MCF 10A (cell line): ENCODE measurements around the gene TRIM2. TPM values are rescaled to one million over a fixed set of nuclear protein-coding genes. Genes with fewer than 3 reads are reported as not detected.

Experiments
- BruUV-seq: library from RNA; stranded (reverse); fragments of 400-500 nt; replicated peaks from 2 replicates; lab custom pipeline; 2021; lab: Mats Ljungman, UMichigan
- CTCF ChIA-PET: fragments of 300-600 bp; sonication (Branson Sonifier 250); formaldehyde crosslinking; extraction: SDS; loops from one replicate; lab custom pipeline; 2021; ENCODE audit warnings: antibody characterized with exemption, inconsistent platforms; lab: Yijun Ruan, JAX
- POLR2A ChIA-PET: fragments of 300-600, 350-650 bp; sonication (Branson Sonifier 250); formaldehyde crosslinking; extraction: SDS; loops from one replicate; lab custom pipeline; 2020; ENCODE audit warnings: antibody characterized with exemption, inconsistent platforms; lab: Yijun Ruan, JAX
- DNase-seq: peaks from one replicate; pipeline ENCODE4 v3.0.0-alpha.2; 2018; ENCODE audit not compliant: unreplicated experiment
- H3K27ac Mint-ChIP-seq: one replicate; pipeline ENCODE4 v1.8.0; 2022; ENCODE audit warnings: mild to moderate bottlenecking, low read depth, mixed read lengths; ENCODE audit not compliant: unreplicated experiment
- H3K27me3 Mint-ChIP-seq: one replicate; pipeline ENCODE4 v1.8.0; 2022; ENCODE audit warnings: mixed read lengths; ENCODE audit not compliant: insufficient read depth, unreplicated experiment
- H3K36me3 Mint-ChIP-seq: one replicate; pipeline ENCODE4 v1.8.0; 2022; ENCODE audit warnings: mild to moderate bottlenecking, moderate library complexity, mixed read lengths; ENCODE audit not compliant: insufficient read depth, unreplicated experiment
- H3K4me1 Mint-ChIP-seq: one replicate; pipeline ENCODE4 v1.8.0; 2022; ENCODE audit warnings: mixed read lengths; ENCODE audit not compliant: insufficient read depth, unreplicated experiment
- H3K4me3 Mint-ChIP-seq: one replicate; pipeline ENCODE4 v1.8.0; 2022; ENCODE audit warnings: mild to moderate bottlenecking, moderate library complexity, mixed read lengths; ENCODE audit not compliant: unreplicated experiment
- H3K9me3 Mint-ChIP-seq: one replicate; pipeline ENCODE4 v1.8.0; 2022; ENCODE audit warnings: mixed read lengths; ENCODE audit not compliant: unreplicated experiment
- intact Hi-C: fragments of 100-400 bp; cut with micrococcal nuclease; formaldehyde crosslinking; loops from 2 replicates; pipeline ENCODE4 v1.14.1; 2022
- total RNA-seq: library from RNA; stranded (reverse); gene quantifications from 2 replicates; pipeline ENCODE4 v1.2.3, GENCODE V29; 2022
- TF ChIP-seq, protein P1 (sequence below): fragments of 200-600 bp; IDR thresholded peaks from one replicate; pipeline ENCODE4 v1.8.0; 2022; ENCODE audit warnings: antibody characterized with exemption, mild to moderate bottlenecking; ENCODE audit not compliant: unreplicated experiment

Gene TRIM2
- total RNA-seq, 1 experiment from 2014 or later = 37.2 TPM

DNA sequence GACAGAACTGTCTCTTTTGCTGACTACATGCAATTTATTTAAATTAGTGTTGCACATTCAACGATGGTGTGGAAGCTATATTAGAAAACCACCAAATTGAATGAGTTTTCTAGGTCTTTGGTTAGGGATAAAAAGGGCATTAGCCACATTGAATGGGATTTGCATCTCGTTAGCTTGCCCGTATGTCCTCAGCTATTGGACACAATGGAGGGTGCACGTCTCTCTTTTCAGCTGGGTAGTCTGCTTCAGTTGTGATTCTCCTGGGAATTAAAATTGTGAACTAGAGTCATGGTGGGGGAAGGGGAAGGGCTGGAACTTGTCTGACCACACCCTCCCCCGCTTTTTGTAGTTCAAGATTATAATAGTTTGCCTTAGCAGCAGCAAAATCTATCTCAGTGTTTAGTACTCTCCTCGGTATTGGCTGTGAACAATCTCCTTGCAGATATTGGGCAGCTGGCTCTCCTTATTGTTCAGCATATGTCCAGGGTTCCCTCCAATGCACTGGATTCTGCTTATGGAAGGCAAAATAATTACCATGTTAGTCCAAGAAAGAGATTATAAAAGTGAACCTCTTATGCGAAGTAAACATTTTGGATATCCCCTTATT lies 23.3 kb downstream of the TRIM2 start:
- intact Hi-C loops = no loop called here
- ChIA-PET POLR2A (no interaction called here), CTCF (interaction anchor here (0.5 to 1.2 kb wide), 5 partner anchors 35 to 118 kb away, joined by 3 to 5 read pairs (median 3); no protein-coding TSS in a partner anchor)
- Mint-ChIP-seq H3K27ac (peak overlapping the region; percentile 66), H3K36me3 (no peaks in the 10 kb centered on the region), H3K4me3 (no peak overlapping the region), H3K9me3 (no peaks in the 10 kb centered on the region), H3K27me3 (no peaks in the 10 kb centered on the region), H3K4me1 (peaks cover 19% of the 10 kb centered on the region)
- TF ChIP-seq, protein P1, sequence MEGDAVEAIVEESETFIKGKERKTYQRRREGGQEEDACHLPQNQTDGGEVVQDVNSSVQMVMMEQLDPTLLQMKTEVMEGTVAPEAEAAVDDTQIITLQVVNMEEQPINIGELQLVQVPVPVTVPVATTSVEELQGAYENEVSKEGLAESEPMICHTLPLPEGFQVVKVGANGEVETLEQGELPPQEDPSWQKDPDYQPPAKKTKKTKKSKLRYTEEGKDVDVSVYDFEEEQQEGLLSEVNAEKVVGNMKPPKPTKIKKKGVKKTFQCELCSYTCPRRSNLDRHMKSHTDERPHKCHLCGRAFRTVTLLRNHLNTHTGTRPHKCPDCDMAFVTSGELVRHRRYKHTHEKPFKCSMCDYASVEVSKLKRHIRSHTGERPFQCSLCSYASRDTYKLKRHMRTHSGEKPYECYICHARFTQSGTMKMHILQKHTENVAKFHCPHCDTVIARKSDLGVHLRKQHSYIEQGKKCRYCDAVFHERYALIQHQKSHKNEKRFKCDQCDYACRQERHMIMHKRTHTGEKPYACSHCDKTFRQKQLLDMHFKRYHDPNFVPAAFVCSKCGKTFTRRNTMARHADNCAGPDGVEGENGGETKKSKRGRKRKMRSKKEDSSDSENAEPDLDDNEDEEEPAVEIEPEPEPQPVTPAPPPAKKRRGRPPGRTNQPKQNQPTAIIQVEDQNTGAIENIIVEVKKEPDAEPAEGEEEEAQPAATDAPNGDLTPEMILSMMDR = no peak
- no TSS peak for BruUV-seq
- no peak for DNase-seq

DNA sequence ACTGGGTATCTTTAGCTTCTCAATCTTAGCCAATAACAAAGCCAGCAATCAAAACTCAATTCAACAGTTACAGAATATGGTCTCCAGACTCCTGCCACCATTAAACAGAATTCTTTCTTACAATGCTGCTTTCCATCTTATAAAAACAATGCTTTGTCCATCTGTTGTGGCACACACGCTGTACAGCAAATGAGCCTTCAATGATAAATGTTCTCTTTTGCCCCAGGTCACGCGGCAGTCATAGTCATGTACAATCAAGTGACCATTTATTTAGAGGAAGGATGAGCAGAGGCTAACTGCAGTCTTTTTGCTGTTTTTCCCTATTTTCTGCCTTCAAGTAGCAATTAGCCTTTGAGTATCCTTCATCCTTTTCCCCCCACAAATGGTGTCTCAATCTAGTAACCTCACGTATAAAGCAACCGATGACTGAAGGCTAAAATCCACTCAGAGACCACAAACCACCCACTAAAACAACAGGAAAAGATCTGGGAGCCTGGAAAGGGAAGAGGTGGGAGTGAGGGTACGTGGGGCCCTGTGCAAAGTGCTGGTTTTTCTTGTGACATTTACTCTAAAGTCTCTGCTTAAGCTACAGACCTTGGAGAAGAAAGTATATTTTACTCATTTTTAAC lies 24.4 kb downstream of the TRIM2 start:
- no peak for DNase-seq
- POLR2A ChIA-PET = no interaction called here
- no peak overlapping the region for H3K4me3 Mint-ChIP-seq
- CTCF ChIA-PET = interaction anchor here (0.6 to 1.2 kb wide), 2 partner anchors 79 to 86 kb away, joined by 3 read pairs; no protein-coding TSS in a partner anchor
- H3K36me3 Mint-ChIP-seq = no peaks in the 10 kb centered on the region
- H3K27me3 Mint-ChIP-seq = no peaks in the 10 kb centered on the region
- peaks cover 29% of the 10 kb centered on the region for H3K4me1 Mint-ChIP-seq
- H3K27ac Mint-ChIP-seq = no peak overlapping the region
- H3K9me3 Mint-ChIP-seq = no peaks in the 10 kb centered on the region
- no TSS peak for BruUV-seq
- intact Hi-C loops = no loop called here
- TF ChIP-seq, protein P1 = no peak

DNA sequence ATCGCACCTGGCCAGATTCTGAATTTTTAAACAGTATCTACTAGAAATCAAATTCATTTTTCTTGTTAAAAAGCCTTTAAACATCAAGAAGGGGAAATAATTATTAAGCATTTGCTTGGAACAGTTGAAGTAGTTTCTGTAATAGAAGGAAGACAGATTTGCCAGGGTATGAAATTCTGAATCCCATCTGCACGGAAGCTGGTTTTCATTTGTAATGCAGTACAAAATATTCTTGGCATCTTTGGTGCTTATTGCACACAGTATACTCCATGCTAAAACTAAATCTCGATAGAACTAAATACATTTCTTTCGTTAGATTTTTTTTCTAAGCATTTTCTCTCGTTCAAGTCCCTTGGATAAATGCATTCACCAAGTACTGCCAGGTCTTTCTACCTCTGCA lies 25.3 kb downstream of the TRIM2 start:
- no peaks in the 10 kb centered on the region for H3K27me3 Mint-ChIP-seq
- CTCF ChIA-PET = interaction anchor here (0.6 kb wide), 2 partner anchors 68 to 1452 kb away, joined by 3 read pairs; no protein-coding TSS in a partner anchor
- H3K4me3 Mint-ChIP-seq = no peak overlapping the region
- TF ChIP-seq, protein P1 = no peak
- no TSS peak for BruUV-seq
- no peaks in the 10 kb centered on the region for H3K9me3 Mint-ChIP-seq
- POLR2A ChIA-PET = no interaction called here
- intact Hi-C loops = no loop called here
- no peak overlapping the region for H3K27ac Mint-ChIP-seq
- no peak for DNase-seq
- no peaks in the 10 kb centered on the region for H3K36me3 Mint-ChIP-seq
- peaks cover 30% of the 10 kb centered on the region for H3K4me1 Mint-ChIP-seq

DNA sequence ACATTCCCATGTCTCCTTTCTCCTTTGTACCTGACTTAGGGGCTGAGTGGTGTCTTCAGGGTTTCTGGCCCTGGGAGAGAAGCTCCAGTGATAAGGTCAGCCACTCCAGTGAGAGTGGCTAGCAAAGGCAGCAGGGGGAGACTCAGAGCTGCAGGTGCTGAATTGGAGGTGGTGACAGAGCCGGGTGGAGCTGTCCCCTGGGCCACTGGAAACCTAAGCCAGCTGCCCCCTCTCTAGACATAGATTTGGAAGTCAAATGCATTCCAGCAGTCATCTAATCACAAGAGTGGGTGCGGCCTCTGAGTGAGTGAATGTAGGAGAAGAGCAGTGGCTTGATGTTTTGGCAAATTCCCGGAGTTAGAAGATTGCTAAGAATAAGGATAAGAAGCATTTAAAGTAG lies 28.5 kb downstream of the TRIM2 start:
- no peaks in the 10 kb centered on the region for H3K9me3 Mint-ChIP-seq
- POLR2A ChIA-PET = interaction anchor here (0.7 to 2.1 kb wide), 2 partner anchors 10 to 13 kb away, joined by 4 to 22 read pairs; no protein-coding TSS in a partner anchor
- H3K27ac Mint-ChIP-seq = peak overlapping the region; percentile 47
- H3K4me3 Mint-ChIP-seq = peak overlapping the region; percentile 17
- no peaks in the 10 kb centered on the region for H3K27me3 Mint-ChIP-seq
- DNase-seq = peak; percentile 23
- TF ChIP-seq, protein P1 = no peak
- CTCF ChIA-PET = interaction anchor here (0.7 kb wide), 1 partner anchor 88 kb away, joined by 3 read pairs; no protein-coding TSS in a partner anchor
- intact Hi-C loops = loop anchor here (10.0 kb wide), 1 partner anchor 342 kb away; no protein-coding TSS in a partner anchor
- no peaks in the 10 kb centered on the region for H3K36me3 Mint-ChIP-seq
- BruUV-seq = no TSS peak
- H3K4me1 Mint-ChIP-seq = peaks cover 32% of the 10 kb centered on the region
